Body of pancreas (tissue), 4 donors: ENCODE measurements around the gene PSD4. TPM values are rescaled to one million over a fixed set of nuclear protein-coding genes. Genes with fewer than 3 reads are reported as not detected.

ENCODE experiments used
- ATAC-seq: fragments of 150-250 bp; one replicate; pipeline ENCODE4 v1.9.1; 2016
- DNase-seq, 4 donors: peaks; one replicate each; pipeline ENCODE4 v3.0.0-alpha.2; 2019
- H3K27ac ChIP-seq, 4 donors: fragments of 200-600 bp; sonication (generic); 1 replicate in 3 of 4; 2 replicates in 1 of 4; pipeline versions ENCODE4 v1.5.1 to v1.6.1; 2016 to 2019; ENCODE audit warnings: mild to moderate bottlenecking in 1 of 4, mixed read lengths in 1 of 4, moderate library complexity in 1 of 4
- H3K27me3 ChIP-seq, 2 donors: fragments of 200-600 bp; sonication (generic); one replicate each; pipeline ENCODE4 v1.6.0; 2016; ENCODE audit warnings: mild to moderate bottlenecking in 1 of 2
- H3K36me3 ChIP-seq, 2 donors: fragments of 200-600 bp; sonication (generic); replicated peaks in 1 of 2; 2 replicates each; pipeline ENCODE4 v1.5.1; 2016; ENCODE audit warnings: low read depth in 2 of 2; ENCODE audit not compliant: insufficient read depth in 1 of 2
- H3K4me1 ChIP-seq: fragments of 200-600 bp; sonication (generic); one replicate; pipeline ENCODE4 v1.6.0; 2016
- H3K4me3 ChIP-seq, 2 donors: fragments of 200-600 bp; sonication (generic); 1 replicate in 1 of 2; 2 replicates in 1 of 2; pipeline ENCODE4 v1.5.1; 2016 to 2019
- H3K9me3 ChIP-seq, 3 donors: fragments of 200-600 bp; sonication (generic); 1 replicate in 2 of 3; 2 replicates in 1 of 3; pipeline ENCODE4 v1.5.1; 2016
- POLR2A ChIP-seq, 3 donors: fragments of 450-650 bp; IDR thresholded peaks; one replicate each; pipeline ENCODE4 v1.6.1; 2016; ENCODE audit warnings: antibody characterized with exemption in 3 of 3, mild to moderate bottlenecking in 2 of 3
- WGBS, 2 donors: methylation state at CpG; one replicate each; pipeline ENCODE4 v1.1.5; 2017; 5-methylcytosine and 5-hydroxymethylcytosine counted together
- intact Hi-C: fragments of 100-400 bp; cut with DNase I; formaldehyde crosslinking; loops from one replicate; pipeline ENCODE4 v1.15.1; 2023
- total RNA-seq, 2 donors: library from RNA; depleted of rRNA; stranded (reverse); fragments of >200 nt; gene quantifications; one replicate each; pipeline ENCODE4 v1.1.0, GENCODE V29; 2016
- TF ChIP-seq, protein P1 (sequence below), 7 experiments: fragments of 450-650 bp in 4 of 7; fragments of 200-600 bp in 3 of 7; sonication (generic) in 3 of 7; IDR thresholded peaks; one replicate each; pipeline ENCODE4 v1.5.1; 2016 to 2019; ENCODE audit warnings: antibody characterized with exemption in 7 of 7

PSD4 gene
- total RNA-seq, 2 donors from 2014 or later = 40.5 to 83.4 TPM

DNA sequence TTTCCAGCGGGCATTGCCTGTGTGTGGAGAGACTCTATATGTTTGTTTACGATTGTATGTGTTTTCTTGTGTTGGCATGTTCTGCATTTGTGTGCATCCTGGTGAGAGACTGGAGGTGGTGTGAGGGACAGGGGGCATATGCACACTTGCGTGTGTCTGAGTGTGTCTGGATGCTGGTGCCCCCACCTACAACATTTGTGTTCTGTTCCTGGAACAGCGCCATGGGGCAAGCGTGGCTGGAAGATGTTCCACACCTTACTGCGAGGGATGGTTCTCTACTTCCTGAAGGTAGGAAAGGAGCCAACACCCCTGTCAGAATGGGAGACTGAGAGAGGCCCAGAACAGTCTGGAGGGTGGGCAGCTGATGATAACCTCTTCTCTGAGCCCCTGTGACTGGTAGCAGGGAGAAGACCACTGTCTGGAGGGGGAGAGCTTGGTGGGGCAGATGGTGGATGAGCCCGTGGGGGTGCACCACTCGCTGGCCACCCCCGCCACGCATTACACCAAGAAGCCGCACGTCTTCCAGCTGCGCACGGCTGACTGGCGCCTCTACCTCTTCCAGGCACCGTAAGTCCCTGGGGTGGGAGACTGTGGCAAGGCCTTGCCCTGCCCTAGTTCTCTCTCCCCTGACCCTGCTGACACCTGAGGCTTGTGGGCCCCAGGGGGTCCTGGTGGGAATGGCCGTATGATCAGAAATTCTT, 23.7 kb downstream of the PSD4 start:
- Histone ChIP-seq H3K4me1 (peaks cover 27% of the 10 kb centered on the region), H3K4me3 (no peak overlapping the region), H3K27me3 (no peaks in the 10 kb centered on the region), H3K36me3 (peaks cover 0 to 7% of the 10 kb centered on the region in 2 donors), H3K27ac (peak overlapping the region in 3 of 4 donors; percentile 85 to 97 (median 94)), H3K9me3 (no peaks in the 10 kb centered on the region)
- intact Hi-C loops = no loop called here
- WGBS, 2 donors = 79 to 88% methylated on average over 6 to 17 of the region's 17 CpGs
- DNase-seq (no peak), ATAC-seq (no peak)
- no peak for TF ChIP-seq POLR2A (IDR thresholded peaks at IDR 0.05)
- TF ChIP-seq, protein P1, sequence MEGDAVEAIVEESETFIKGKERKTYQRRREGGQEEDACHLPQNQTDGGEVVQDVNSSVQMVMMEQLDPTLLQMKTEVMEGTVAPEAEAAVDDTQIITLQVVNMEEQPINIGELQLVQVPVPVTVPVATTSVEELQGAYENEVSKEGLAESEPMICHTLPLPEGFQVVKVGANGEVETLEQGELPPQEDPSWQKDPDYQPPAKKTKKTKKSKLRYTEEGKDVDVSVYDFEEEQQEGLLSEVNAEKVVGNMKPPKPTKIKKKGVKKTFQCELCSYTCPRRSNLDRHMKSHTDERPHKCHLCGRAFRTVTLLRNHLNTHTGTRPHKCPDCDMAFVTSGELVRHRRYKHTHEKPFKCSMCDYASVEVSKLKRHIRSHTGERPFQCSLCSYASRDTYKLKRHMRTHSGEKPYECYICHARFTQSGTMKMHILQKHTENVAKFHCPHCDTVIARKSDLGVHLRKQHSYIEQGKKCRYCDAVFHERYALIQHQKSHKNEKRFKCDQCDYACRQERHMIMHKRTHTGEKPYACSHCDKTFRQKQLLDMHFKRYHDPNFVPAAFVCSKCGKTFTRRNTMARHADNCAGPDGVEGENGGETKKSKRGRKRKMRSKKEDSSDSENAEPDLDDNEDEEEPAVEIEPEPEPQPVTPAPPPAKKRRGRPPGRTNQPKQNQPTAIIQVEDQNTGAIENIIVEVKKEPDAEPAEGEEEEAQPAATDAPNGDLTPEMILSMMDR (IDR thresholded peaks at IDR 0.05) = no peak

DNA sequence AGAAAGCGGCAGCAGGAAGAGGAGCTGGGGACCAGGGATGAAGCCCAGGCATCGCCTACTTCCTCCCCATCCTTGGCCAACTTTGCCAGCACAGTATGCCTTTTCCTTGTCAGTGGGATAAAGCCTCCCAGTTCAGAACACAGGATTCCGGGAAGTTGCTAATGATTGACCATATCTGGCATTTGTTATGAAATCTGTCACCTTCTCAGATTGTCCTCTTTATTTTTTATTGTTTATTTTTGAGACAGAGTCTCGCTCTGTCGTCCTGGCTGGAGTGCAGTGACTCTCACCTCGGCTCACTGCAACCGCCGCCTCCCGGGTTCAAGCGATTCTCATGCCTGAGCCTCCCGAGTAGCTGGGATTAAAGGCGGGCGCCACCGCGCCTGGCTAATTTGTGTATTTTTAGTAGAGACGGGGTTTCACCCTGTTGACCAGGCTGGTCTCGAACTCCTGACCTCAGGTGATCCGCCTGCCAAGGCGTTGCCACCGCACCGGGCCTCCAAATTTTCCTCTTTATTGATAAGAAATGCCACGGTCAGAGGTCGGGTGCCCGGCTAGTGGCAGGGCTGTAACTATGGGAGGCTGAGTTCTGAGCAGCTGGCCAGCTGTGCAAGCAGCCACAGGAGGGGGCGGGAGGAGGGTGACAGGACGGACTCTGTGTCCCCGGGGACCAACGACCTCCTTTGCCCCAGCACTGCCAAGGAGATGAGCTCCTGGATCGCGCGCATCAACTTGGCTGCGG, 24.4 kb downstream of the PSD4 start:
- DNase-seq (no peak), ATAC-seq (peak; percentile 34)
- no peaks in the 10 kb centered on the region for H3K9me3 ChIP-seq
- no peaks in the 10 kb centered on the region for H3K27me3 ChIP-seq
- peak overlapping the region in 1 of 2 donors; percentile 47 for H3K4me3 ChIP-seq
- peaks cover 0 to 7% of the 10 kb centered on the region in 2 donors for H3K36me3 ChIP-seq
- intact Hi-C loops = no loop called here
- 36 to 41% methylated on average over 20 to 31 of the region's 32 CpGs for WGBS, 2 donors
- TF ChIP-seq, protein P1 (IDR thresholded peaks at IDR 0.05) = no peak
- no peak for TF ChIP-seq POLR2A (IDR thresholded peaks at IDR 0.05)
- peaks cover 27% of the 10 kb centered on the region for H3K4me1 ChIP-seq
- peak overlapping the region; percentile 85 to 97 (median 94) for H3K27ac ChIP-seq

DNA sequence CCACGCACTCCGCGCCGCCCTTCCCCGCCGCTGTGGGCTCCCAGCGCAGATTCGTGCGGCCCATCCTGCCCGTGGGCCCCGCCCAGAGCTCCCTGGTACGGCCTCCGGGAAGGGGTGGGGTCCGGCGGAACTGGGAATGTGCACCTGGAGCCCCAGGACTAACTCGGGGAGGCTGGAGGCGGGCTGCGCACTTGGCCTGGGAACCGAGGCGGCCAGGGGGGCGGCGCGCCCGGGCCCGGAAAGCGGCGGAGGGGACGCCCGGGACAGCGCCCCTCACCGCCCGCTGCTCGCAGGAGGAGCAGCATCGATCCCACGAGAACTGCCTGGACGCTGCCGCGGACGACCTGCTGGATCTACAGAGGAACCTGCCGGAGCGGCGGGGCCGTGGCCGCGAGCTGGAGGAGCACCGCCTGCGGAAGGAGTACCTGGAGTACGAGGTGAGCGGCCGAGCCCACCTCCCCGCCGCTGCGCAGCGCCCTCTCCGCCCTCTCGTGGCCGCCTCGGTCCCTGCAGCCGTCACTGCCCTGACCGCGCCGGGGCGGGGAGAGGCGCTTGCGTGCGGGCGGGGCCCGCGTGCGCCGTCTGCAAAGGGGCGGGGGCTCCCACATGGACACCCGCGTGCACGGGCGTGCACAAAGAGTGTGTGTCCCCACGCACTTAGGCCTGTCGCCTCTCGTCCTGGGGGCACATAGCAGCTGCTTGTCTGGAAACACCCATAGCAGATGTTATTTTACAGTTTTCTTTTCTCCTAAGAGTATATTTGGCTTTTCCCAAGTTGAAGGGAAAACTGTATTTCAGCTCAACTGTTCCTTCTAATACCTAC, 25.2 kb downstream of the PSD4 start:
- Histone ChIP-seq H3K4me1 (peaks cover 28% of the 10 kb centered on the region), H3K27ac (peak overlapping the region; percentile 85 to 97 (median 94)), H3K27me3 (no peaks in the 10 kb centered on the region), H3K9me3 (no peaks in the 10 kb centered on the region), H3K4me3 (peak overlapping the region in 1 of 2 donors; percentile 47), H3K36me3 (peaks cover 0 to 4% of the 10 kb centered on the region in 2 donors)
- WGBS, 2 donors = 1 to 3% methylated on average over 16 to 79 of the region's 79 CpGs
- DNase-seq (peak; percentile 90 to 93 (median 92)), ATAC-seq (peak; percentile 93)
- TF ChIP-seq, protein P1 (IDR thresholded peaks at IDR 0.05) = peak; percentile 86 to 99 (median 95)
- peak; percentile 79 to 84 (median 84) for TF ChIP-seq POLR2A (IDR thresholded peaks at IDR 0.05)
- intact Hi-C loops = no loop called here

DNA sequence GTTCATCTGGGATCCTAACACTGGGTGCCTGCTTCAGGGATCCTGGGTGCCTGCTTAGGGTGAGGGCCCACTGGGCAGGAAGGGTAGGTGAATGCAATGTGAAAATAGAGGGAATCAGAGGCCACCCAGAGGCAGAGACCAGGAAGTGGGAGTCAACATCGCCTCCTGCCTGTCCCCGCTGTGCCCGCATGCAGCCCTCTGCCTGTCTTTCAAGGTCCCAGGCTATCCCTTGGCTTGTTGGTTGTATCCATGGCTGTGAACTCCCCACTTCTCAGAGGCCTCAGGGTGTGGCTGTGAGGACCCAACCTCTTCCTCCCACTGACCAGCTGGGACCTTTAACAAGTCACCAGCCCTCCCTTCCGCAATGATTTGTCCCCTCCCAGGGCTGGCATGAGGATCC, 26.5 kb downstream of the PSD4 start:
- intact Hi-C loops = loop anchor here (5.0 kb wide), 1 partner anchor 63 kb away; no protein-coding TSS in a partner anchor
- DNase-seq (no peak), ATAC-seq (no peak)
- peak overlapping the region in 1 of 4 donors; percentile 26 for H3K27ac ChIP-seq
- 71 to 78% methylated on average over 4 of the region's 4 CpGs for WGBS, 2 donors
- peaks cover 0 to 1% of the 10 kb centered on the region in 2 donors for H3K36me3 ChIP-seq
- TF ChIP-seq POLR2A (IDR thresholded peaks at IDR 0.05) = no peak
- TF ChIP-seq, protein P1 (IDR thresholded peaks at IDR 0.05) = no peak
- H3K4me3 ChIP-seq = no peak overlapping the region
- no peaks in the 10 kb centered on the region for H3K9me3 ChIP-seq
- H3K4me1 ChIP-seq = peaks cover 32% of the 10 kb centered on the region
- H3K27me3 ChIP-seq = no peaks in the 10 kb centered on the region
